Measurements from ENCODE around the gene TPPP.

TPPP gene

GRCh38 chr5:644509-644908, 48.6 kb downstream of the TPPP start:
- Histone ChIP-seq H3K9me3 (ENCODE audit: severe bottlenecking) (no peaks in the 10 kb centered on the region), H3K36me3 (ENCODE audit: low read depth) (peaks cover 68% of the 10 kb centered on the region), H3K27me3 (ENCODE audit: insufficient read depth, poor library complexity, severe bottlenecking) (no peaks in the 10 kb centered on the region), H3K4me3 (ENCODE audit: severe bottlenecking) (no peak overlapping the region), H3K27ac (ENCODE audit: poor library complexity, severe bottlenecking) (no peak overlapping the region), H3K4me1 (ENCODE audit: insufficient read depth, poor library complexity, severe bottlenecking) (no peaks in the 10 kb centered on the region)
- no peak for TF ChIP-seq CTCF (IDR thresholded peaks at IDR 0.05; ENCODE audit: poor library complexity, severe bottlenecking)
- ATAC-seq (ENCODE audit: low read depth) (no peak), DNase-seq (ENCODE audit: low spot score) (no peak)

- DNase-seq (ENCODE audit: low spot score) = no peak
- peaks cover 73% of the 10 kb centered on the region for H3K36me3 ChIP-seq (ENCODE audit: low read depth)
- ATAC-seq (ENCODE audit: low read depth) = no peak; the same call in 2 of the 3 replicates
- no peaks in the 10 kb centered on the region for H3K27me3 ChIP-seq (ENCODE audit: insufficient read depth, poor library complexity, severe bottlenecking)
- no peak overlapping the region for H3K27ac ChIP-seq (ENCODE audit: poor library complexity, severe bottlenecking)
- H3K4me3 ChIP-seq (ENCODE audit: severe bottlenecking) = no peak overlapping the region
- H3K4me1 ChIP-seq (ENCODE audit: insufficient read depth, poor library complexity, severe bottlenecking) = no peaks in the 10 kb centered on the region
- H3K9me3 ChIP-seq (ENCODE audit: severe bottlenecking) = no peaks in the 10 kb centered on the region
- no peak for TF ChIP-seq CTCF (IDR thresholded peaks at IDR 0.05; ENCODE audit: poor library complexity, severe bottlenecking)
Measured at GRCh38 chr5:643811-644271, 49.3 kb downstream of the TPPP start.

DNA sequence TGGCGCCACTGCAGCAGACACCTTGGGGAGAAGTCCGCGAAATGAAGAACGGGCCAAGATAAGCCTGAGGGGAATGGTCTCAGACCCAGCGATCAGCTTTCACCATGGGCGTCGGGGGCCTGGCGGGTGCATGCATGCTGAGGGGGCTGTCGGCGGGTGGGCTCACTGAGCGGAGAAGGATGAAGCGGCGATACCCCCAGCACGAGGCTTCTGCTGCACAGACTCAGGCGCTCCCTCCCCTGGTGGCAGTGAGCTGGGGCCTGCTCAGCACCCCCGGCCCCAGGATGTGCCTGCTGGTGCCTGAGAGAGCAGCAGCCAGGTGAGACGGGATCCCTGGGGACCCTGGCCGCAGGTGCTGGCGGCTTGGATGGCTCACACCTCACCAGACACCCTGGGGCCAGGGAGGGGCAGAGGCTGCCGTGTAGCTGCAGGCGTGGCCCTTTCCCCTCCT, 49.8 kb downstream of the TPPP start:
- H3K4me3 ChIP-seq (ENCODE audit: severe bottlenecking) = no peak overlapping the region
- ATAC-seq (ENCODE audit: low read depth) = no peak

GRCh38 chr5:642481-642880, 50.7 kb downstream of the TPPP start:
- no peaks in the 10 kb centered on the region for H3K4me1 ChIP-seq (ENCODE audit: insufficient read depth, poor library complexity, severe bottlenecking)
- no peak for TF ChIP-seq CTCF (IDR thresholded peaks at IDR 0.05; ENCODE audit: poor library complexity, severe bottlenecking)
- no peak overlapping the region for H3K27ac ChIP-seq (ENCODE audit: poor library complexity, severe bottlenecking)
- no peaks in the 10 kb centered on the region for H3K9me3 ChIP-seq (ENCODE audit: severe bottlenecking)
- H3K27me3 ChIP-seq (ENCODE audit: insufficient read depth, poor library complexity, severe bottlenecking) = no peaks in the 10 kb centered on the region
- peaks cover 69% of the 10 kb centered on the region for H3K36me3 ChIP-seq (ENCODE audit: low read depth)
- ATAC-seq (ENCODE audit: low read depth) (no peak), DNase-seq (ENCODE audit: low spot score) (peak; percentile 72)
- H3K4me3 ChIP-seq (ENCODE audit: severe bottlenecking) = no peak overlapping the region

More for the DNA sequence above, 49.8 kb downstream of the TPPP start:
- TF ChIP-seq CTCF (IDR thresholded peaks at IDR 0.05; ENCODE audit: poor library complexity, severe bottlenecking) = no peak
- peaks cover 73% of the 10 kb centered on the region for H3K36me3 ChIP-seq (ENCODE audit: low read depth)
- no peak overlapping the region for H3K27ac ChIP-seq (ENCODE audit: poor library complexity, severe bottlenecking)
- no peaks in the 10 kb centered on the region for H3K27me3 ChIP-seq (ENCODE audit: insufficient read depth, poor library complexity, severe bottlenecking)
- H3K9me3 ChIP-seq (ENCODE audit: severe bottlenecking) = no peaks in the 10 kb centered on the region
- H3K4me1 ChIP-seq (ENCODE audit: insufficient read depth, poor library complexity, severe bottlenecking) = no peaks in the 10 kb centered on the region
- DNase-seq (ENCODE audit: low spot score) = no peak

DNA sequence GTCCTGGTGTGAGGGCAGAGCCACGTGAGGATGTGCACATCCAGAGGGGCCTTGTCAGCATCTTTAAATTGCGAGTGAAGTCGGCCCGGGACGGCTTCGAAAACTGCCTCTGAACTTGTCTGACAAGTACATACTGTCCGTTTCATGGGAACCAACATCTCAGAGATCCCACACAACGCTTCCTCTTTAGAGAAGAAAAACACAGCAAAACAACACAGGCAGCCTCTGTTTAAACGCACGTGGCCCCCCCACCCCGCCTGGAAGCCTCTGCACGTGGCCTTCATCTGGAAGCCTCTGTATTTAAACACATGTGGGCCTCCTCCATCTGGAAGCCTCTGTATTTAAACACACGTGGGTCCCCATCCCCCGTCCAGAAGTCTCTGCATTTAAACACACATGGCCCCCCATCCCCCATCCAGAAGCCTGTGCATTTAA, 51.8 kb downstream of the TPPP start:
- H3K36me3 ChIP-seq (ENCODE audit: low read depth) = peaks cover 69% of the 10 kb centered on the region

More for the DNA sequence above, 51.8 kb downstream of the TPPP start:
- Histone ChIP-seq H3K9me3 (ENCODE audit: severe bottlenecking) (no peaks in the 10 kb centered on the region), H3K4me1 (ENCODE audit: insufficient read depth, poor library complexity, severe bottlenecking) (no peaks in the 10 kb centered on the region), H3K4me3 (ENCODE audit: severe bottlenecking) (no peak overlapping the region), H3K27me3 (ENCODE audit: insufficient read depth, poor library complexity, severe bottlenecking) (no peaks in the 10 kb centered on the region), H3K27ac (ENCODE audit: poor library complexity, severe bottlenecking) (no peak overlapping the region)
- DNase-seq (ENCODE audit: low spot score) (no peak), ATAC-seq (ENCODE audit: low read depth) (no peak)
- TF ChIP-seq CTCF (IDR thresholded peaks at IDR 0.05; ENCODE audit: poor library complexity, severe bottlenecking) = no peak
